Measurements from ENCODE around the gene TRIO. TPM values are rescaled to one million over a fixed set of nuclear protein-coding genes. Genes with fewer than 3 reads are reported as not detected.

TRIO gene
- total RNA-seq, 2 donors from 2014 or later = 62.0 to 137 TPM

DNA sequence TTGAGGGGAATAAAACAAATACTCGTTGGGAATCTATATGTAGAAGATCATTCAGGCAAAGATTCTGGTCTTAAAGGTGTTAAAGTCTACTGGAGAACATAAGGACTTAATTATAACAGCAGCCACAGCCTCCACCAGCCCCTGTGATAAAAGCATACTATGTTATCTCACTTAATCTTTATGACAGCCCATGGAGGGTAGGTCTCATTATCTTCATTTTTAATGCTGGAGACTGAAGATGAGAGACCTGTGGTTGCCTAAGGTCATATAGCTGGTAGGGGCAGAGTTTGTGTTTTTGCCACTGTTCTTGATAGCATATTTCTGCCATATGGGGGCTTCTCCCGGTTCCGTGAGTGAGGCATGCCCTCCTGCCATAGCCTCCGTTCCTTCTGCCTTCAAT, 88.7 kb downstream of the TRIO start:
- Histone ChIP-seq H3K4me3 (no peak overlapping the region), H3K36me3 (replicated peaks in 1 of 2; ENCODE audit: insufficient read depth in 1 of 2, low read depth in 2 of 2) (no peaks in the 10 kb centered on the region), H3K4me1 (peaks cover 17% of the 10 kb centered on the region), H3K27me3 (no peaks in the 10 kb centered on the region), H3K9me3 (no peaks in the 10 kb centered on the region), H3K27ac (no peak overlapping the region)
- TF ChIP-seq POLR2A (IDR thresholded peaks at IDR 0.05) = no peak
- TF ChIP-seq, protein P1, sequence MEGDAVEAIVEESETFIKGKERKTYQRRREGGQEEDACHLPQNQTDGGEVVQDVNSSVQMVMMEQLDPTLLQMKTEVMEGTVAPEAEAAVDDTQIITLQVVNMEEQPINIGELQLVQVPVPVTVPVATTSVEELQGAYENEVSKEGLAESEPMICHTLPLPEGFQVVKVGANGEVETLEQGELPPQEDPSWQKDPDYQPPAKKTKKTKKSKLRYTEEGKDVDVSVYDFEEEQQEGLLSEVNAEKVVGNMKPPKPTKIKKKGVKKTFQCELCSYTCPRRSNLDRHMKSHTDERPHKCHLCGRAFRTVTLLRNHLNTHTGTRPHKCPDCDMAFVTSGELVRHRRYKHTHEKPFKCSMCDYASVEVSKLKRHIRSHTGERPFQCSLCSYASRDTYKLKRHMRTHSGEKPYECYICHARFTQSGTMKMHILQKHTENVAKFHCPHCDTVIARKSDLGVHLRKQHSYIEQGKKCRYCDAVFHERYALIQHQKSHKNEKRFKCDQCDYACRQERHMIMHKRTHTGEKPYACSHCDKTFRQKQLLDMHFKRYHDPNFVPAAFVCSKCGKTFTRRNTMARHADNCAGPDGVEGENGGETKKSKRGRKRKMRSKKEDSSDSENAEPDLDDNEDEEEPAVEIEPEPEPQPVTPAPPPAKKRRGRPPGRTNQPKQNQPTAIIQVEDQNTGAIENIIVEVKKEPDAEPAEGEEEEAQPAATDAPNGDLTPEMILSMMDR (IDR thresholded peaks at IDR 0.05) = no peak
- DNase-seq = no peak
- intact Hi-C loops (cut with DNase I) = no loop called here
- no peak for ATAC-seq
- WGBS, 2 donors = 83 to 93% methylated on average over 4 of the region's 4 CpGs

DNA sequence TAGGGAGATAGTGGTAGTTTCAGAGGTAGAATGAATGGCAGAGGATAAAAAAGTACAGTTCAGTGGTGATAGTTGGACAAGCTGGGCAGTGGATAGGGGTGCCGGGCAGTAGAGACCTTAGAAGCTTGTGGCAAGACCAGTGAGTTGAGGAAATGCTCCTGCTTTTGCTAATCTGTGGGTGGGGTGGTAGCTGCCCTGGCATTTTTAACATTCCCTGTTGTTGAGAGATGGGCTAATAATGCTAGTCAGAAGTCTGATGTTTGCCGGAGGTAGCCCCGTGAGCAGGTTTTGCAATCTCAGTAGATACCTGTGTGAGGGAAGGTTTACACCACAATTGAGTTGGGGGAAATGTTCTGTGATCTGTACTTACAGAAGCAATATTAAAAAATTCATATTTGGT, 91.1 kb downstream of the TRIO start:
- intact Hi-C loops (cut with DNase I) = no loop called here
- Histone ChIP-seq H3K4me1 (peaks cover 4% of the 10 kb centered on the region), H3K9me3 (no peaks in the 10 kb centered on the region), H3K27ac (no peak overlapping the region), H3K27me3 (no peaks in the 10 kb centered on the region), H3K4me3 (no peak overlapping the region), H3K36me3 (replicated peaks in 1 of 2; ENCODE audit: insufficient read depth in 1 of 2, low read depth in 2 of 2) (no peaks in the 10 kb centered on the region)
- TF ChIP-seq POLR2A (IDR thresholded peaks at IDR 0.05) = no peak
- TF ChIP-seq, protein P1 (IDR thresholded peaks at IDR 0.05) = no peak
- no peak for DNase-seq
- 74 to 80% methylated on average over 3 of the region's 3 CpGs for WGBS, 2 donors
- peak; percentile 47 for ATAC-seq

DNA sequence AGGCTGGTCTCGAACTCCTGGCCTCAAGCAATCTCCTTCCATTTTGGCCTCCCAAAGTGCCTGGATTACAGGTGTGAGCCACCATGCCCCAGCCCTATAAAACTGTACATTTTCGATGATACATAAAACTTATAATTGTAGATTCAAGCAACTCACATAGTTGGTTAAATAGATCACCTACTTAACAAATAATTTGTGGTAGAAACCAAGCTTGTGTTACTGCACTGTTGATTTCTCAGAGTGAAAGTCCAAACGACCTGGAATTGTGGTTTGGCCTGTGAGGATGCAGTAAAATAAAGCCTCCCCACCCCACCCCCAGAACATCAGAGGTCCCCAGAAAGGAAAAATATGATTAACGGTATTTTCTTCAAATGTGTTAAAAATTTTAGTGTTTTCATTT, 92.7 kb downstream of the TRIO start:
- ATAC-seq = no peak
- no peaks in the 10 kb centered on the region for H3K9me3 ChIP-seq
- H3K27ac ChIP-seq = no peak overlapping the region
- DNase-seq = no peak
- no peak overlapping the region for H3K4me3 ChIP-seq
- intact Hi-C loops (cut with DNase I) = no loop called here
- H3K36me3 ChIP-seq (replicated peaks in 1 of 2; ENCODE audit: insufficient read depth in 1 of 2, low read depth in 2 of 2) = no peaks in the 10 kb centered on the region
- WGBS, 2 donors = 80 to 83% methylated on average over 4 of the region's 4 CpGs
- no peaks in the 10 kb centered on the region for H3K4me1 ChIP-seq
- TF ChIP-seq, protein P1 (IDR thresholded peaks at IDR 0.05) = no peak
- no peak for TF ChIP-seq POLR2A (IDR thresholded peaks at IDR 0.05)
- H3K27me3 ChIP-seq = no peaks in the 10 kb centered on the region

DNA sequence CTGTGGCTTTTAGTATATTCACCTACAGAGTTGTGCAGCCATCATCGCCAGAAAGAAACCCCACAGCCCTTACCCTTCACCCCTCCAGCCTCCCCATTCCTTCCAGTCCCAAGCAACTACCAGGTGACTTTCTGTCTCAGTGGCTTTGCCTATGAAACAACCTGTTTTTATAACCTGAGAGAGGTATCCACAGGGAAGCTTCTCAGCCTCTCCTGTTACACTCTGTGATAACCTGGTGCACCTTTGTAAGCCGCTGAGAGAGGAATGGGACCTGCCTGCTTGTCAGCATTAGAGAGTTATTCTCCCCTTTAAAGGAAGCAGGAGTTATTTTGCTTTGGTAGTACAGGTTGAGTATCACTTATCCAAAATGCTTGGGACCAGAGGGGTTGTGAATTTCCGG, 93.6 kb downstream of the TRIO start:
- no peak for TF ChIP-seq POLR2A (IDR thresholded peaks at IDR 0.05)
- TF ChIP-seq, protein P1 (IDR thresholded peaks at IDR 0.05) = no peak
- no peak overlapping the region for H3K27ac ChIP-seq
- H3K4me1 ChIP-seq = no peaks in the 10 kb centered on the region
- H3K9me3 ChIP-seq = no peaks in the 10 kb centered on the region
- no peaks in the 10 kb centered on the region for H3K27me3 ChIP-seq
- DNase-seq (no peak), ATAC-seq (no peak)
- 85 to 90% methylated on average over 3 of the region's 3 CpGs for WGBS, 2 donors
- H3K36me3 ChIP-seq (replicated peaks in 1 of 2; ENCODE audit: insufficient read depth in 1 of 2, low read depth in 2 of 2) = no peaks in the 10 kb centered on the region
- intact Hi-C loops (cut with DNase I) = no loop called here
- no peak overlapping the region for H3K4me3 ChIP-seq

DNA sequence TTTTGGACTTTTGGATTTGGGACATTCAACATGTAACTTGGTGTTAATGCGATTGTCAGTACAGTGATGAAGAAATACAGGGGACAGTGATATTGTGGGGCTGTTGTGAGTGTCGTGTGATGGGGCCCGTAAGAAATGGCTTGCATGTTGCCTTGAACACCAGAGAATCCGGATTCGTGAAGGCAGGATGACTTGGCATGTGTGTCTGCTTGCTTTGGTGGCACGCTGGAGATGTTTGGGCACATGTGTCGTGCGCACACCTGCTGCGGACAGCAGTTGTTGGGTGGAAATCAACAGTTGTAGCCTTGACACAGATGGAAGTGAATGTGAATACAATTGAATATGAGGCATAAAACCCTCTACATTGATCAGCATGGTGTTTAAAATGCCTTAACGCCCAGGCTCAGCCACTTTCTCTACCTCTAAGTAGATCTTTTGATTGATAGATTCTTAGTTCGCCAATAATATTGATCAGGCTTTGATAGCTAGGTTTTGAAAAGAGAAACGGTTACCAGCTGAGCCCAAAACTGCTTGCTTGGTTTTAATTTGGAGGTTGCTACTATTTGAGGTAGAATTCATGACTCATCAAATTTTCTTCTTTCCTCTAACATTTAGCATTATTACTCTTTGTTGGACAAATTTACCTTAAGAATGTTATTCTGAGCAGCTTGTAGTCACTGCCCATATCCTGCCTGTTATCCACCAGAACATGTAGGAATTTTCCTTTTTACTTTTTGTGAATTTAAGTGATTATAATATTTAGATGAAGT, 94.4 kb downstream of the TRIO start:
- TF ChIP-seq, protein P1 (IDR thresholded peaks at IDR 0.05) = no peak
- no peak for TF ChIP-seq POLR2A (IDR thresholded peaks at IDR 0.05)
- no peak overlapping the region for H3K27ac ChIP-seq
- intact Hi-C loops (cut with DNase I) = no loop called here
- WGBS, 2 donors = 86 to 89% methylated on average over 12 of the region's 12 CpGs
- H3K4me3 ChIP-seq = no peak overlapping the region
- H3K36me3 ChIP-seq (replicated peaks in 1 of 2; ENCODE audit: insufficient read depth in 1 of 2, low read depth in 2 of 2) = no peaks in the 10 kb centered on the region
- ATAC-seq (no peak), DNase-seq (no peak)
- H3K27me3 ChIP-seq = no peaks in the 10 kb centered on the region
- no peaks in the 10 kb centered on the region for H3K9me3 ChIP-seq
- H3K4me1 ChIP-seq = no peaks in the 10 kb centered on the region
